H9 (cell line): ENCODE measurements around the gene PSMB9. TPM values are rescaled to one million over a fixed set of nuclear protein-coding genes. Genes with fewer than 3 reads are reported as not detected.

Experiments
- DNase-seq: peaks from one replicate; pipeline ENCODE4 v3.0.0-alpha.2; 2017
- H2AFZ ChIP-seq: one replicate; pipeline ENCODE4 v1.6.1; 2013; ENCODE audit warnings: mild to moderate bottlenecking, low read length, control low read depth, moderate library complexity
- H2AK5ac ChIP-seq: 2 replicates; pipeline ENCODE4 v1.6.1; 2013; ENCODE audit warnings: low read length, control low read depth, mixed read lengths; ENCODE audit not compliant: insufficient read length
- H2BK120ac ChIP-seq: one replicate; pipeline ENCODE4 v1.6.1; 2013; ENCODE audit warnings: low read depth, mild to moderate bottlenecking, low read length, control low read depth, inconsistent platforms; ENCODE audit not compliant: poor library complexity, severe bottlenecking
- H2BK12ac ChIP-seq: 2 replicates; pipeline ENCODE4 v1.6.1; 2013; ENCODE audit warnings: low read length, control low read depth, mixed read lengths, low read depth; ENCODE audit not compliant: insufficient read length
- H2BK15ac ChIP-seq: 2 replicates; pipeline ENCODE4 v1.6.1; 2013; ENCODE audit warnings: low read depth, low read length, control low read depth
- H2BK20ac ChIP-seq: one replicate; pipeline ENCODE4 v1.6.1; 2013; ENCODE audit warnings: low read depth, mild to moderate bottlenecking, low read length, control low read depth, inconsistent platforms; ENCODE audit not compliant: poor library complexity, severe bottlenecking
- H2BK5ac ChIP-seq: 2 replicates; pipeline ENCODE4 v1.6.1; 2013; ENCODE audit warnings: low read length, control low read depth, mixed read lengths; ENCODE audit not compliant: insufficient read length
- H3K14ac ChIP-seq: 2 replicates; pipeline ENCODE4 v1.6.1; 2013; ENCODE audit warnings: low read length, control low read depth; ENCODE audit not compliant: insufficient read depth
- H3K18ac ChIP-seq: 2 replicates; pipeline ENCODE4 v1.6.1; 2013; ENCODE audit warnings: low read depth, mild to moderate bottlenecking, mixed read lengths, low read length, control low read depth; ENCODE audit not compliant: insufficient read length
- H3K23ac ChIP-seq: 2 replicates; pipeline ENCODE4 v1.6.1; 2013; ENCODE audit warnings: low read length, control low read depth, mixed read lengths, low read depth; ENCODE audit not compliant: insufficient read length
- H3K23me2 ChIP-seq: 2 replicates; pipeline ENCODE4 v1.6.1; 2013; ENCODE audit warnings: low read depth, mild to moderate bottlenecking, mixed read lengths, low read length, control low read depth; ENCODE audit not compliant: insufficient read length, poor library complexity, severe bottlenecking
- H3K27ac ChIP-seq: 2 replicates; pipeline ENCODE4 v1.5.1; 2013; ENCODE audit warnings: low read length, control low read depth, mixed read lengths, low read depth; ENCODE audit not compliant: insufficient read length
- H3K27me3 ChIP-seq: 2 replicates; pipeline ENCODE4 v1.6.1; 2013; ENCODE audit warnings: low read length, control low read depth, inconsistent platforms; ENCODE audit not compliant: insufficient read depth
- H3K4ac ChIP-seq: 2 replicates; pipeline ENCODE4 v1.6.1; 2013; ENCODE audit warnings: low read depth, mild to moderate bottlenecking, control low read depth, inconsistent platforms, low read length, moderate library complexity
- H3K4me1 ChIP-seq: 2 replicates; pipeline ENCODE4 v1.6.1; 2013; ENCODE audit warnings: low read length, control low read depth, inconsistent platforms; ENCODE audit not compliant: insufficient read depth
- H3K4me2 ChIP-seq: 2 replicates; pipeline ENCODE4 v1.6.1; 2013; ENCODE audit warnings: low read length, control low read depth, mixed read lengths; ENCODE audit not compliant: insufficient read length, insufficient read depth
- H3K56ac ChIP-seq: 2 replicates; pipeline ENCODE4 v1.6.1; 2013; ENCODE audit warnings: low read depth, mild to moderate bottlenecking, mixed read lengths, low read length, control low read depth; ENCODE audit not compliant: insufficient read length
- H3K79me1 ChIP-seq: 2 replicates; pipeline ENCODE4 v1.6.1; 2013; ENCODE audit warnings: low read depth, mild to moderate bottlenecking, moderate library complexity, low read length, control low read depth, inconsistent platforms; ENCODE audit not compliant: insufficient read depth, poor library complexity, severe bottlenecking
- H3K79me2 ChIP-seq: 2 replicates; pipeline ENCODE4 v1.6.1; 2013; ENCODE audit warnings: low read length, control low read depth, inconsistent platforms; ENCODE audit not compliant: insufficient read depth
- H3K9ac ChIP-seq: 2 replicates; pipeline ENCODE4 v1.6.1; 2013; ENCODE audit warnings: low read length, control low read depth, mixed read lengths; ENCODE audit not compliant: insufficient read length; ENCODE audit errors: extremely low read depth
- H3K9me3 ChIP-seq: one replicate; pipeline ENCODE4 v1.6.1; 2013; ENCODE audit warnings: low read depth, low read length, inconsistent platforms; ENCODE audit not compliant: control insufficient read depth
- H3T11ph ChIP-seq: one replicate; pipeline ENCODE4 v1.6.1; 2013; ENCODE audit warnings: mild to moderate bottlenecking, low read length, control low read depth, inconsistent platforms
- H4K20me1 ChIP-seq: one replicate; pipeline ENCODE4 v1.6.1; 2013; ENCODE audit not compliant: control insufficient read depth, insufficient read length, insufficient read depth
- H4K5ac ChIP-seq: 2 replicates; pipeline ENCODE4 v1.6.1; 2013; ENCODE audit warnings: low read depth, mild to moderate bottlenecking, mixed read lengths, low read length, control low read depth; ENCODE audit not compliant: insufficient read length
- H4K8ac ChIP-seq: replicated peaks from 2 replicates; pipeline ENCODE4 v1.6.1; 2013; ENCODE audit warnings: low read length, control low read depth, mixed read lengths, low read depth; ENCODE audit not compliant: insufficient read length
- H4K91ac ChIP-seq: 2 replicates; pipeline ENCODE4 v1.6.1; 2013; ENCODE audit warnings: low read depth, mild to moderate bottlenecking, moderate library complexity, mixed read lengths, low read length, control low read depth; ENCODE audit not compliant: insufficient read length
- H3K27ac Mint-ChIP-seq, 3 experiments: 2 replicates in 2 of 3; 3 replicates in 1 of 3; pipeline ENCODE4 v1.8.0; 2020 to 2021; ENCODE audit warnings: mixed read lengths in 3 of 3, mild to moderate bottlenecking in 1 of 3, moderate library complexity in 1 of 3
- H3K27me3 Mint-ChIP-seq: 2 replicates; pipeline ENCODE4 v1.8.0; 2021; ENCODE audit warnings: low read depth, mild to moderate bottlenecking, moderate library complexity, mixed read lengths
- H3K36me3 Mint-ChIP-seq, 3 experiments: 2 replicates in 2 of 3; 3 replicates in 1 of 3; pipeline ENCODE4 v1.8.0; 2020 to 2021; ENCODE audit warnings: low read depth in 3 of 3, mixed read lengths in 3 of 3; ENCODE audit not compliant: insufficient read depth in 1 of 3
- H3K4me1 Mint-ChIP-seq, 2 experiments: 2 replicates each; pipeline ENCODE4 v1.8.0; 2020; ENCODE audit warnings: mixed read lengths in 2 of 2
- H3K4me3 Mint-ChIP-seq, 2 experiments: 2 replicates in 1 of 2; 3 replicates in 1 of 2; pipeline ENCODE4 v1.8.0; 2020 to 2021; ENCODE audit warnings: mild to moderate bottlenecking in 2 of 2, mixed read lengths in 2 of 2, moderate library complexity in 1 of 2
- H3K9me3 Mint-ChIP-seq, 2 experiments: 2 replicates in 1 of 2; 3 replicates in 1 of 2; pipeline ENCODE4 v1.8.0; 2020; ENCODE audit warnings: mild to moderate bottlenecking in 2 of 2, mixed read lengths in 2 of 2, moderate library complexity in 1 of 2
- CTCF ChIP-seq: fragments of 200-600 bp; sonication (generic); conservative IDR thresholded peaks from 3 replicates; pipeline ENCODE4 v1.8.0; 2021; ENCODE audit warnings: antibody characterized with exemption, mild to moderate bottlenecking
- WGBS: extraction: QIAGEN DNeasy Blood & Tissue Kit; methylation state at CpG from one replicate; pipeline ENCODE4 v1.1.7; 2013; ENCODE audit warnings: missing lambda C conversion rate, low lambda C conversion rate, mixed read lengths; ENCODE audit not compliant: insufficient read length; ENCODE audit errors: extremely low coverage; 5-methylcytosine and 5-hydroxymethylcytosine counted together
- total RNA-seq: library from RNA; stranded (reverse); gene quantifications from 2 replicates; pipeline ENCODE4 v1.2.1, GENCODE V29; 2021

Gene PSMB9
- total RNA-seq, 1 experiment from 2014 or later: 3.5 TPM

GRCh38 chr6:32836873-32837272 lies 17.1 kb upstream of the PSMB9 start:
- peak overlapping the region; percentile 11 for H3K4me2 ChIP-seq
- H3K14ac ChIP-seq: no peak overlapping the region
- Mint-ChIP-seq H3K9me3 (no peaks in the 10 kb centered on the region), H3K27me3 (peaks cover 4% of the 10 kb centered on the region), H3K4me1 (peaks cover 5 to 18% of the 10 kb centered on the region in 2 experiments), H3K4me3 (peak overlapping the region; percentile 80 to 86; a peak in 4 of 5 replicates), H3K36me3 (peaks cover 2 to 18% (median 5%) of the 10 kb centered on the region in 3 experiments; a peak in 6 of 7 replicates), H3K27ac (no peak overlapping the region)
- H3K23ac ChIP-seq: no peak overlapping the region
- no peak overlapping the region for H2BK20ac ChIP-seq
- H3K79me1 ChIP-seq: no peaks in the 10 kb centered on the region
- no peak overlapping the region for H2BK5ac ChIP-seq
- no peak overlapping the region for H2BK120ac ChIP-seq
- no peak overlapping the region for H3K9ac ChIP-seq
- H3K79me2 ChIP-seq: no peaks in the 10 kb centered on the region
- H4K8ac ChIP-seq: no peak overlapping the region
- no peak overlapping the region for H2AK5ac ChIP-seq
- H3T11ph ChIP-seq: no peak overlapping the region
- no peak for DNase-seq
- H3K4me1 ChIP-seq: peaks cover 4% of the 10 kb centered on the region; the same call in 1 of the 2 replicates
- H3K27ac ChIP-seq: no peak overlapping the region
- no peak overlapping the region for H4K91ac ChIP-seq
- H3K9me3 ChIP-seq: no peaks in the 10 kb centered on the region
- no peak overlapping the region for H3K56ac ChIP-seq
- no peak overlapping the region for H4K5ac ChIP-seq
- H3K4ac ChIP-seq: no peak overlapping the region
- TF ChIP-seq CTCF: no peak
- H3K18ac ChIP-seq: no peak overlapping the region
- H2BK15ac ChIP-seq: no peak overlapping the region
- WGBS: no CpG with 5 or more reads among the region's 2 CpGs
- H2AFZ ChIP-seq: no peak overlapping the region
- peaks cover 6% of the 10 kb centered on the region for H3K23me2 ChIP-seq
- no peaks in the 10 kb centered on the region for H4K20me1 ChIP-seq
- H2BK12ac ChIP-seq: no peak overlapping the region
- no peaks in the 10 kb centered on the region for H3K27me3 ChIP-seq
